AG04450 (cell line): ENCODE results near the gene TMEM131L. TPM values are rescaled to one million over a fixed set of nuclear protein-coding genes. Genes with fewer than 3 reads are reported as not detected.

Source experiments
- CTCF ChIA-PET: fragments of 300-600, 350-600 bp; formaldehyde crosslinking; extraction: SDS; loops from one replicate; lab custom pipeline; 2022; ENCODE audit warnings: antibody characterized with exemption, inconsistent platforms; lab: Charles Lee
- POLR2A ChIA-PET: fragments of 350-600 bp; formaldehyde crosslinking; extraction: SDS; loops from one replicate; lab custom pipeline; 2021; ENCODE audit warnings: antibody characterized with exemption, inconsistent platforms; lab: Yijun Ruan, JAX
- DNase-seq: peaks from one replicate; pipeline ENCODE4 v3.0.0-alpha.2; 2011; ENCODE audit warnings: low read depth, low spot score
- H3K27ac ChIP-seq: one replicate; pipeline ENCODE4 v1.5.1; 2012; ENCODE audit warnings: low read depth, low read length, control low read depth
- H3K27me3 ChIP-seq: one replicate; pipeline ENCODE4 v1.6.0; 2012; ENCODE audit warnings: low read length; ENCODE audit not compliant: control insufficient read depth, insufficient read depth
- H3K4me3 ChIP-seq: 2 replicates; pipeline ENCODE4 v1.5.1; 2011; ENCODE audit warnings: mild to moderate bottlenecking, low read depth, low read length, control low read depth
- H3K9me3 ChIP-seq: 2 replicates; pipeline ENCODE4 v1.5.1; 2012; ENCODE audit warnings: low read length; ENCODE audit not compliant: control insufficient read depth, insufficient read depth
- CTCF ChIP-seq: IDR thresholded peaks from 2 replicates; pipeline ENCODE4 v1.5.1; 2011; ENCODE audit warnings: low read depth, low read length, control low read depth, inconsistent platforms
- polyA plus RNA-seq: library from polyadenylated mRNA; depleted of rRNA; stranded (reverse); fragments of >200 nt; gene quantifications from 2 replicates; pipeline ENCODE4 v1.2.3, GENCODE V29; 2011

The TMEM131L gene
- polyA plus RNA-seq, 1 experiment: 15.5 TPM

GRCh38 chr4:153647975-153648374 lies 181.8 kb downstream of the TMEM131L start:
- TF ChIP-seq CTCF: no peak
- Histone ChIP-seq H3K27ac (no peak overlapping the region), H3K4me3 (no peak overlapping the region), H3K9me3 (peaks cover 3% of the 10 kb centered on the region; the same call in 1 of the 2 replicates), H3K27me3 (no peaks in the 10 kb centered on the region)
- CTCF ChIA-PET: interaction anchor here (1.2 kb wide), 1 partner anchor 102 kb away, joined by 4 read pairs; no protein-coding TSS in a partner anchor
- DNase-seq: no peak
- POLR2A ChIA-PET: interaction anchor here (0.6 kb wide), 1 partner anchor 137 kb away, joined by 3 read pairs; no protein-coding TSS in a partner anchor

DNA sequence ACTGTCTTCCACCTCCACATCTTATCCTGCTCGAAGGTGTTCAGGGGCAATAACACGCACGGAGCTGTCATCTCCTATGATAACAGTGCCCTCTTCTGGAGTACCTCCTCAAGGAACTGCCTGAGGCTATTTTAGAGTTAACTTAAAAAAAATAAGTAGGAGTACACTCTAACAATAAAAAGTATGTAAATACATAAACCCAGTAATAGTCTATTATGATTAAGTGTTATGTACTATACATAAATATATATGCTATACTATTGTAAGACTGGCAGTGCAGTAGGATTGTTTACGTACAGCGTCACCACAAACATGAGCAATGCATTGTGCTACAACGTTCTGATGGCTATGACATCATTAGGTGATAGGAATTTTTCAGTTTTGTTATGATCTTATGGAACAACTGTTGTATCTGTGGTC lies 183.4 kb downstream of the TMEM131L start:
- POLR2A ChIA-PET: no interaction called here
- no peak overlapping the region for H3K27ac ChIP-seq
- DNase-seq: no peak
- peak; percentile 50 for TF ChIP-seq CTCF
- H3K9me3 ChIP-seq: peaks cover 3% of the 10 kb centered on the region; the same call in 1 of the 2 replicates
- H3K4me3 ChIP-seq: no peak overlapping the region
- peaks cover 4% of the 10 kb centered on the region for H3K27me3 ChIP-seq
- CTCF ChIA-PET: interaction anchor here (0.6 to 3.0 kb wide), 12 partner anchors 11 to 764 kb away, joined by 3 to 16 read pairs (median 3); no protein-coding TSS in a partner anchor

GRCh38 chr4:153651116-153651515 lies 185.0 kb downstream of the TMEM131L start:
- H3K27ac ChIP-seq: no peak overlapping the region
- no peaks in the 10 kb centered on the region for H3K9me3 ChIP-seq
- peaks cover 7% of the 10 kb centered on the region for H3K27me3 ChIP-seq
- H3K4me3 ChIP-seq: no peak overlapping the region
- POLR2A ChIA-PET: no interaction called here
- no peak for DNase-seq
- no peak for TF ChIP-seq CTCF
- CTCF ChIA-PET: interaction anchor here (0.6 to 3.0 kb wide), 8 partner anchors 8 to 567 kb away, joined by 3 to 16 read pairs (median 4); no protein-coding TSS in a partner anchor

DNA sequence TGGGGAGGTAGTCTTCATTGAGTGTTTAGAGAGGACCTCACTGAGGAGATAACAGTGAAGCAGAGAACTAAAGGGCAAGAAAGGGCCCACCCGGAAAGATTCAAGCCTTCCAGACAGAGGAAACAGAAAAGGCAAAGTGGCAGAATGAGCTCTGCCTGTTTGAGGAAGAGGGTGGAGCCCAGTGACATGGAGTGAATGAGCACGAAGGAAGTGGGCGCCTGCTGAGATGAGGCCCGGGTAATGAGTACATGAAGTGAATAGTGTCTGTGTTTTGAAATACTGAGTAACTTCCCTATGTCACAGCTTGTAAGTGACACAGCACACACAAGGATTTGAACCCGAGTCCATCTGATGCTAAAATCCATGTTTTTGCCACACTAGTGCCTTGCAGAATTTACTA lies 185.4 kb downstream of the TMEM131L start:
- no peak for DNase-seq
- no peak overlapping the region for H3K4me3 ChIP-seq
- H3K9me3 ChIP-seq: no peaks in the 10 kb centered on the region
- no peak for TF ChIP-seq CTCF
- H3K27me3 ChIP-seq: peaks cover 9% of the 10 kb centered on the region
- CTCF ChIA-PET: interaction anchor here (1.0 to 3.0 kb wide), 2 partner anchors 8 to 509 kb away, joined by 3 to 16 read pairs; no protein-coding TSS in a partner anchor
- H3K27ac ChIP-seq: no peak overlapping the region
- POLR2A ChIA-PET: no interaction called here

DNA sequence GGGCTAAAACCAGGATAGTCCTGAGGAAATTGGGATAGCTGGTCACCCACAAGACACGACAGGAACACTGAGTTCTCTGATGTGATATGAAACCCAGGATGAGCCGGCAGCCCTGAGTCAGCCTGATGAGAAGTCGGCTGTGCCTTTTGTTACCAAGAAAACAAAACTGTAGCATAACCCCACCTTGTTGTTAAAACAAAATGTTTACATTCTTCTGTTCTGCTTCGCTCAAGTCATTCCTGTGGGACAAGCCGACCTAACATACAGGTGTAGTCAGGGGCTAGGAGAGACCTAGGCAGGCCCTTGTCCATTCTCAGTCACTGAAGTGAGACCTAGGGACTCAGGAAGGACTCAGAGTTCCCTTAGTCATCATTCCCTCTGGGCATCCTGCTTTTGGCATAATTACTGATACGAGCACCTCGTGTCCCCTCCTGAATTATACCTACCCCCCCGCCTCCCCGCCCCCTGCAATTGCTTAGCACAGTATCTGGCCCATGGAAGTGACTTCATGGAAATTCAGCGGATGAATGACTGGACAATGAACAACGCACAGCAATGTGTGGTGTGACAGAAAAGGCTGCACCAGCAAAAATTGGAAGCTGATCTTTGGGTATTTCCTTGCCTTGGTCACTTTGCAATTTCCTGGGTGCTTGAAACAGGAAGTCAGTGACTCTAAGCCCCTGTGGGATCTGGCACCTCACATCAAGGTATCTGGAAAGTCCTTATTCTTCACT lies 186.1 kb downstream of the TMEM131L start:
- ChIA-PET CTCF (interaction anchor here (0.9 to 1.3 kb wide), 3 partner anchors 9 to 509 kb away, joined by 3 to 4 read pairs (median 3); no protein-coding TSS in a partner anchor), POLR2A (no interaction called here)
- H3K4me3 ChIP-seq: no peak overlapping the region
- no peak for TF ChIP-seq CTCF
- H3K9me3 ChIP-seq: no peaks in the 10 kb centered on the region
- DNase-seq: no peak
- no peak overlapping the region for H3K27ac ChIP-seq
- peaks cover 9% of the 10 kb centered on the region for H3K27me3 ChIP-seq
